ENCODE measurements around the gene FDXACB1.
A peak's percentile ranks its signal among the peaks of the same experiment; 100 is the strongest.

The FDXACB1 gene

DNA sequence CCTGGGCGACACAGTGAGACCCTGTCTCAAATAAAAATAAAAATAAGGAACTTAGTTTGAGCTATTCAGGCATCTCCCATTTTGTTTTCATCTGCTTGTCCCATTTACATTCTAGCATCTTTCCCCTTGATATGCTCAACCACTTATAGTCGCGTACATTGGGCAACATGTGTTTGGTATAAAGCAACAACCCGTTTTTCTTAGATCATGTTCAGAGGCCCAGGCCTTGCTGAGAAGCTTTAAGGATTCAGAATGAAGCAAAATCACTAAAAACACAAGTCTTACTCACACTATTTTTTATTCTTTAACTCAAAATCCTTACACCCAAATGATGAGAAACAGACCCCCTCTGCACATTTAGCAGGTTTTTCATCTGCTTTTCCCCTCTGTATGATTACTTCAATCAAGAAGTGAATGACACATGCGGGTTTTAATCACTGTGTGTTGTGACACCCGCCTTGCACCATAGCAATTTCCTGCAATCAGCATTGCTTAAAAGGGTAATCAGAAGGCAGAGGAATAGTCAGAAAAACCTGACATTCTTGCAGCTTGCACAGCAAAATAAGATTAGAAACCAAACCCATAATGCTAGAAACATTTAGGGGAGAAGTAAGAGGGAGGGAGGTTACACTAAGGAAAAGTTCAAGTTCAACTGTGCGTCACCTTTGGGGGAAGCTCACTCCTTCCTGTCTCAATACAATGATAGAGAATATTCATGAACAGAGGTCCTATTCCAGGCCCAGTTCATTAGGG is 33.5 kb downstream of the FDXACB1 start:
- Mint-ChIP-seq H3K36me3 (peaks cover 18% of the 10 kb centered on the region), H3K9me3 (no peaks in the 10 kb centered on the region), H3K4me3 (no peak overlapping the region), H3K27me3 (no peaks in the 10 kb centered on the region), H3K4me1 (peaks cover 2% of the 10 kb centered on the region), H3K27ac (no peak overlapping the region)
- CTCF ChIA-PET: interaction anchor here (0.9 to 2.1 kb wide), 4 partner anchors 11 to 281 kb away, joined by 3 to 7 read pairs (median 4); no protein-coding TSS in a partner anchor
- no peak for DNase-seq

DNA sequence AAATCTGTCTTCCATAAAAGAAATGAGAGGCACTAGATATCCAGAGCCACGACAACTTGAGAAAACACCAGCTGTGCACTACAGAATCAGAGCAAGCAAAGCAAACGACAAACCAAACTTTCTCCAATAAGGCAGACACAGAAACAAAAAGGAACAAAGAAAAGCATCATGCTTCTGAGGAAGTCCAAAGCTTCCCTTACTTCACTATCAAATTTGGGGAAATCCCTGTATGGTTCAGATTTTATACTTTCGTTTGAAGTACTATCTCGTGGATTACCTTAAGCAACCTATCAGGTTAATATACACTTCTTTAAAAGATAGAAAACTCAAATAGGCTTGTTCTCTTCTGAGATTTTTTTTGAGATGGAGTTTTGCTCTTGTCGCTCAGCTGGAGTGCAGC is 35.3 kb downstream of the FDXACB1 start:
- Mint-ChIP-seq H3K27me3 (no peaks in the 10 kb centered on the region), H3K4me1 (peaks cover 2% of the 10 kb centered on the region)

GRCh38 chr11:111841370-111842053 is 37.5 kb downstream of the FDXACB1 start:
- Mint-ChIP-seq H3K9me3 (no peaks in the 10 kb centered on the region), H3K4me1 (peaks cover 7% of the 10 kb centered on the region), H3K36me3 (peaks cover 13% of the 10 kb centered on the region), H3K27me3 (no peaks in the 10 kb centered on the region), H3K27ac (no peak overlapping the region), H3K4me3 (no peak overlapping the region)
- DNase-seq: peak; percentile 91
- CTCF ChIA-PET: interaction anchor here (0.6 to 5.9 kb wide), 20 partner anchors 8 to 388 kb away, joined by 3 to 50 read pairs (median 3); partner anchors contain the start of gene ALG9

More for the DNA sequence above, 35.3 kb downstream of the FDXACB1 start:
- Mint-ChIP-seq H3K9me3 (no peaks in the 10 kb centered on the region), H3K4me3 (no peak overlapping the region), H3K36me3 (peaks cover 9% of the 10 kb centered on the region), H3K27ac (no peak overlapping the region)
- DNase-seq: no peak
- CTCF ChIA-PET: interaction anchor here (1.1 to 5.9 kb wide), 8 partner anchors 11 to 388 kb away, joined by 3 to 50 read pairs (median 4); no protein-coding TSS in a partner anchor

GRCh38 chr11:111840143-111840542 is 38.8 kb downstream of the FDXACB1 start:
- H3K36me3 Mint-ChIP-seq: peaks cover 22% of the 10 kb centered on the region
- H3K9me3 Mint-ChIP-seq: no peaks in the 10 kb centered on the region
- peaks cover 9% of the 10 kb centered on the region for H3K4me1 Mint-ChIP-seq
- no peak for DNase-seq
- H3K4me3 Mint-ChIP-seq: no peak overlapping the region
- CTCF ChIA-PET: interaction anchor here (0.6 to 5.9 kb wide), 5 partner anchors 10 to 274 kb away, joined by 3 to 50 read pairs (median 3); no protein-coding TSS in a partner anchor
- no peaks in the 10 kb centered on the region for H3K27me3 Mint-ChIP-seq
- no peak overlapping the region for H3K27ac Mint-ChIP-seq

DNA sequence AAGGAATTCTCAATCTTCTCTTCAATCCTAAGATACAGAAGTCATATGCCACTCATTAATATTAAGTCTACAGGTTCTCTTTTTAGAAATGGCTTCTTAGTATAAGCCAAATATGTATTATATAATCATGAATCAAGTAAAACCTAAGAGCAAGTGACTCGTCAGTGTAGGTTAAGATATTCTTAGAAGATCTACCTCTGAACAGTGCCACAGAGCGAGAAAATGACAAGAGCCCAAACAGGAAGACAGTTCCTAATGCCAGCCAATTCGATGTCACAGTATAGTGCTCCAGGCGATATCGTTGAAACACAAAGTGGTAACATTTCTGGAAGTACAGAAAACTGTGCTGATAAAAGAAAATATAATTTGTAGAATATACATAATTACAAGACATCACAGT is 40.9 kb downstream of the FDXACB1 start:
- no peaks in the 10 kb centered on the region for H3K9me3 Mint-ChIP-seq
- H3K36me3 Mint-ChIP-seq: peaks cover 34% of the 10 kb centered on the region
- H3K27me3 Mint-ChIP-seq: no peaks in the 10 kb centered on the region
- no peak overlapping the region for H3K27ac Mint-ChIP-seq
- peaks cover 9% of the 10 kb centered on the region for H3K4me1 Mint-ChIP-seq
- no peak for DNase-seq
- no peak overlapping the region for H3K4me3 Mint-ChIP-seq
- CTCF ChIA-PET: interaction anchor here (0.6 to 5.9 kb wide), 2 partner anchors 245 to 251 kb away, joined by 3 to 50 read pairs; no protein-coding TSS in a partner anchor

DNA sequence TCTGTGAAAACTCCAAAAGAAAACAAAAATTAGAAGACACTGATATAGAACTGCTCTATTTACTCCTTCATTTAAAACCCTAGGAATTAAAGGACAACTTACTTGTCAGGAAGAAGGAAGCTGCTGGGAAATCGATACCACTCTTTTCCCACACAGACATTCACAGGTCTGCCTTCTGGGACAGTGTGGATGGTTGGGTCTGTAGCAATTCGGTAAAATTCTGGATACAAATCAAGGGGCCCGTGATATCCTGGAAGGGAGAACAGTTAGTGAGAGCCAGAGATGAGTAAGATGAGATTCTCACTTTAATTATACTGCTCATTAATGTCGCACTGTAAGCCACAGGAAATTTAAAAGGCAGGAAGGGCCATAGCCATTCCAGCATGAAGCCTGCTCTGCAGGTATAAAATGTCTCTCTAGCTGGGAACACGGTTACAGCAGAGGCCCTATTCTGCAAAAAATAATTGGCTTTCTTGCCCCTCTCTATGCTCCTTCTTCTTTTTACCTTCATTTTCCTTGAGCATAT is 41.5 kb downstream of the FDXACB1 start:
- Mint-ChIP-seq H3K9me3 (no peaks in the 10 kb centered on the region), H3K27ac (no peak overlapping the region), H3K4me1 (peaks cover 9% of the 10 kb centered on the region), H3K36me3 (peaks cover 34% of the 10 kb centered on the region), H3K4me3 (no peak overlapping the region), H3K27me3 (no peaks in the 10 kb centered on the region)
- CTCF ChIA-PET: interaction anchor here (0.8 kb wide), 1 partner anchor 236 kb away, joined by 3 read pairs; no protein-coding TSS in a partner anchor
- no peak for DNase-seq

- Mint-ChIP-seq H3K4me3 (no peak overlapping the region), H3K27me3 (no peaks in the 10 kb centered on the region), H3K9me3 (no peaks in the 10 kb centered on the region), H3K27ac (no peak overlapping the region), H3K4me1 (peaks cover 9% of the 10 kb centered on the region), H3K36me3 (peaks cover 34% of the 10 kb centered on the region)
- CTCF ChIA-PET: interaction anchor here (0.8 kb wide), 1 partner anchor 235 kb away, joined by 3 read pairs; no protein-coding TSS in a partner anchor
- DNase-seq: no peak
Observed at GRCh38 chr11:111836721-111837120, 42.2 kb downstream of the FDXACB1 start.

DNA sequence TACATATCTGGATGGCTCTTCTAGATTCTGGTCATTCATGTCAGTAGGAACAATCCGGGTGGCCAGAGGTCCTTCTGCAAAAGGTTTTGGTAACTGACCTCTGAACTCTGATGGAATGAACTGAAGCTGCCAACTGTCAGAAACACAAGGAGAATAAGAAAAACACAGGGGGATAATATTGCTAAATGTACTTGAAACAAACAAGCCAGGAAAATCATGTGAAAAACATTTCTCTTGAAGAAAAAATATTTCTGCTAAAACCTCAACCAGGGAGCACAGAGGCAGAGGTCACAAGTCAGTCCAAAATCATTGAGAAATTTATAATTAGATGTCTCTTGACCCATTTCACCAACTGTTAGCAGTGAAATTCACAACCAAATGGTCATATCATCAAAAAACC is 42.8 kb downstream of the FDXACB1 start:
- CTCF ChIA-PET: no interaction called here
- H3K27me3 Mint-ChIP-seq: no peaks in the 10 kb centered on the region

DNA sequence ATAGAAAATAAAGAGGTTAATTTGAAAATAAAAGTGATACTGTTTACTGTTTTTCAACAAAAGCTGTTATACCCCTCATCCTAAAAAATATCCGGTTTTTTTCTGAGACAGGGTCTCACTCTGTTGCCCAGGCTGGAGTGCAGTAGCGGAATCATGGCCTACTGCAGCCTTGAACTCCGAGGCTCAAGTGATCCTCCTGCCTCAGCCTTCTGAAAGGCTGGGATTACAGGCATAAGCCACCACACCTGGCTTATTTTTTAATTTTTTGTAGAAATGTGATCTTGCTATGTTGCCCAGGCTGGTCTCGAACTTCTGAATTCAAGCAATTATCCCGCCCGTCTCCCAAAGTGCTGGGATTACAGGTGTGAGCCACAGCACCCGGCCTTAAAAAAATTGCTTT is 43.3 kb downstream of the FDXACB1 start:
- CTCF ChIA-PET: interaction anchor here (1.0 kb wide), 1 partner anchor 249 kb away, joined by 3 read pairs; no protein-coding TSS in a partner anchor
- no peak for DNase-seq

More for the DNA sequence above, 42.8 kb downstream of the FDXACB1 start:
- H3K27ac Mint-ChIP-seq: no peak overlapping the region
- DNase-seq: no peak
- peaks cover 37% of the 10 kb centered on the region for H3K36me3 Mint-ChIP-seq
- H3K4me1 Mint-ChIP-seq: peaks cover 7% of the 10 kb centered on the region
- H3K9me3 Mint-ChIP-seq: no peaks in the 10 kb centered on the region
- no peak overlapping the region for H3K4me3 Mint-ChIP-seq

GRCh38 chr11:111834432-111835163 is 44.4 kb downstream of the FDXACB1 start:
- Mint-ChIP-seq H3K27me3 (no peaks in the 10 kb centered on the region), H3K27ac (no peak overlapping the region), H3K4me1 (peaks cover 7% of the 10 kb centered on the region), H3K9me3 (no peaks in the 10 kb centered on the region), H3K4me3 (no peak overlapping the region), H3K36me3 (peaks cover 39% of the 10 kb centered on the region)
- CTCF ChIA-PET: interaction anchor here (0.6 to 1.0 kb wide), 2 partner anchors 248 to 273 kb away, joined by 3 to 4 read pairs; no protein-coding TSS in a partner anchor
- DNase-seq: no peak

More for the DNA sequence above, 43.3 kb downstream of the FDXACB1 start:
- no peaks in the 10 kb centered on the region for H3K9me3 Mint-ChIP-seq
- H3K36me3 Mint-ChIP-seq: peaks cover 37% of the 10 kb centered on the region
- H3K4me1 Mint-ChIP-seq: peaks cover 7% of the 10 kb centered on the region
- no peaks in the 10 kb centered on the region for H3K27me3 Mint-ChIP-seq
- no peak overlapping the region for H3K4me3 Mint-ChIP-seq
- H3K27ac Mint-ChIP-seq: no peak overlapping the region

GRCh38 chr11:111833524-111833923 is 45.4 kb downstream of the FDXACB1 start:
- Mint-ChIP-seq H3K36me3 (peaks cover 39% of the 10 kb centered on the region), H3K4me3 (no peak overlapping the region), H3K27ac (no peak overlapping the region), H3K4me1 (peaks cover 7% of the 10 kb centered on the region), H3K27me3 (no peaks in the 10 kb centered on the region), H3K9me3 (no peaks in the 10 kb centered on the region)
- CTCF ChIA-PET: interaction anchor here (0.7 to 1.4 kb wide), 3 partner anchors 8 to 424 kb away, joined by 3 to 5 read pairs (median 3); no protein-coding TSS in a partner anchor
- no peak for DNase-seq

DNA sequence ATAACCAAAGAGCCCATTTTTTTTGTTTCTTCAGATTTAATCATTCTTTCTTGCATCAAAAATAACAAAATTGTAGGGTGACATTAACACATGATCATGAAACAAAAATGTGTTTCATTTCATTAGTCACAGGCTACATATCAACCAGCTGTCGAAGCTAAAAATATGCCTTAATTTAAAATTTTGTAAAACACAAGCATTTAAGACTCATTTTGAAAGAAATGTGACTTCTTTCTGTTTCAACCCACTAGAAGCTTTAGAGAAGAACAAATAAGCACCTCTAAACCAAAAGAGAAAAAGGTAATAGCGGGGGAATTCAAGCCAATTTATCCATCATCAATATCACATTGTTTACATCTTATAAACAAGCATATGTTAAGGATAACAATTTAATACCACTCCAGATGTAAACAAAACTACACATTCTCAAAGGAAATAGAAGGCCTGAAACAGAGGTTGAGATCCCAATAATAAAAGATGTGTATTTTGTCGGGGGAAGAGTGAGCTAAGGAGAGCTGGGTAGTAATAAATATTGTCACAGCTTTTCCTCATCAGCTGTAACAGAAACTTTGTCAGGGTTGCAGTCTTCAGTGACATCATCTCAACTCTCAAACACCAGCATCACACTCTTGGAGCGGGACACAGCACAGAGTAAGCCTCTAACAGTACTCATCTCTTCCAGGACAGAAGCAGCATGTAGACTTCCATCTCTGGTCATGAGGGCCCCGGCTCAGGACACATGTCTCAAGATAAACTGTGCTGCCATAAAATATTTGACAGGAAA is 49.6 kb downstream of the FDXACB1 start:
- no peaks in the 10 kb centered on the region for H3K4me1 Mint-ChIP-seq
- CTCF ChIA-PET: no interaction called here
- H3K27ac Mint-ChIP-seq: no peak overlapping the region
- DNase-seq: no peak
- H3K4me3 Mint-ChIP-seq: no peak overlapping the region
- no peaks in the 10 kb centered on the region for H3K27me3 Mint-ChIP-seq
- peaks cover 27% of the 10 kb centered on the region for H3K36me3 Mint-ChIP-seq
- H3K9me3 Mint-ChIP-seq: no peaks in the 10 kb centered on the region

Measured in activated naive CD4-positive, alpha-beta T cell treated with anti-CD3 and anti-CD28 coated beads, Interleukin-2, amount 10 ng/mL, durations not matched to agents 7 days and 5 days (primary cell).